ENCODE measurements around the gene TUBA1A.

GRCh38 chr12:49200919-49201594 is 12.2 kb upstream of the TUBA1A start:
- TF ChIP-seq GATA2 (IDR thresholded peaks at IDR 0.05; ENCODE audit: low read depth, low read length) = no peak
- no peak for TF ChIP-seq GATA3 (IDR thresholded peaks at IDR 0.05; ENCODE audit: low read depth, low read length)

Data from SH-SY5Y (cell line).